ENCODE results near the gene SLC26A1.

DNA sequence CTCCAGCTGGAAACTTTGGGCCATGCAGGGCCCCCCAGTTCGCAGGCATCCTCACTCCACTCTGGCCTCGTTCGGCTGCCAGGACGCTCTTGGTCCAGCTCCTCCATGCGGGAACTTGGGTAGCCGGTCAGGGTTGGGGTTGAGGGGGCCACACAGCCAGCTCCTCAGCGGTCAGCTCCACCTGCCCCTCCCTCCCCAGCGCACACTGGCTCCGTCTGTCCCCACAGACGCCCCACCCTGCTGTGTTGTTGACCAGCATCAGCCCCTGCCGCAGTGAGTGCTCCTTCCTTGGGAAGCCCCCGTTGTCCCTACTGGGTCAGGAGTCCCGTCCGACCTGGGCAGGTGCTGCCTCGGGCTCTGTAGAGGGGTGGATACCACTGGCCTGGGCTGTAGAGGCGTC, 24.0 kb upstream of the SLC26A1 start:
- TF ChIP-seq, protein P1, sequence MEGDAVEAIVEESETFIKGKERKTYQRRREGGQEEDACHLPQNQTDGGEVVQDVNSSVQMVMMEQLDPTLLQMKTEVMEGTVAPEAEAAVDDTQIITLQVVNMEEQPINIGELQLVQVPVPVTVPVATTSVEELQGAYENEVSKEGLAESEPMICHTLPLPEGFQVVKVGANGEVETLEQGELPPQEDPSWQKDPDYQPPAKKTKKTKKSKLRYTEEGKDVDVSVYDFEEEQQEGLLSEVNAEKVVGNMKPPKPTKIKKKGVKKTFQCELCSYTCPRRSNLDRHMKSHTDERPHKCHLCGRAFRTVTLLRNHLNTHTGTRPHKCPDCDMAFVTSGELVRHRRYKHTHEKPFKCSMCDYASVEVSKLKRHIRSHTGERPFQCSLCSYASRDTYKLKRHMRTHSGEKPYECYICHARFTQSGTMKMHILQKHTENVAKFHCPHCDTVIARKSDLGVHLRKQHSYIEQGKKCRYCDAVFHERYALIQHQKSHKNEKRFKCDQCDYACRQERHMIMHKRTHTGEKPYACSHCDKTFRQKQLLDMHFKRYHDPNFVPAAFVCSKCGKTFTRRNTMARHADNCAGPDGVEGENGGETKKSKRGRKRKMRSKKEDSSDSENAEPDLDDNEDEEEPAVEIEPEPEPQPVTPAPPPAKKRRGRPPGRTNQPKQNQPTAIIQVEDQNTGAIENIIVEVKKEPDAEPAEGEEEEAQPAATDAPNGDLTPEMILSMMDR (IDR thresholded peaks at IDR 0.05): no peak
- no peak for TF ChIP-seq POLR2A (IDR thresholded peaks at IDR 0.05)
